Colonic mucosa (tissue), 4 donors: ENCODE measurements around the gene CALHM2. TPM values are rescaled to one million over a fixed set of nuclear protein-coding genes. Genes with fewer than 3 reads are reported as not detected.

Source experiments
- DNase-seq: peaks from one replicate; pipeline ENCODE4 v3.0.0-alpha.2; 2020
- H3K27ac ChIP-seq: fragments of 200-600 bp; one replicate; pipeline ENCODE4 v1.8.0; 2021
- H3K27me3 ChIP-seq: fragments of 200-600 bp; one replicate; pipeline ENCODE4 v1.8.0; 2021
- H3K36me3 ChIP-seq: fragments of 200-600 bp; one replicate; pipeline ENCODE4 v1.8.0; 2021
- H3K4me1 ChIP-seq: fragments of 200-600 bp; one replicate; pipeline ENCODE4 v1.8.0; 2021; ENCODE audit warnings: mild to moderate bottlenecking
- H3K4me3 ChIP-seq: fragments of 200-600 bp; one replicate; pipeline ENCODE4 v1.8.0; 2021
- H3K9ac ChIP-seq, 2 donors: one replicate each; pipeline ENCODE4 v1.7.0; 2013; ENCODE audit warnings: control low read depth in 2 of 2, low read depth in 2 of 2, low read length in 2 of 2
- H3K9me3 ChIP-seq: fragments of 200-600 bp; one replicate; pipeline ENCODE4 v1.8.0; 2021
- CTCF ChIP-seq: fragments of 200-600 bp; IDR thresholded peaks from one replicate; pipeline ENCODE4 v1.8.0; 2022; ENCODE audit warnings: antibody characterized with exemption, mild to moderate bottlenecking
- intact Hi-C: fragments of 100-400 bp; cut with DNase I; formaldehyde crosslinking; loops from one replicate; pipeline ENCODE4 v1.14.1; 2022
- total RNA-seq, 2 donors: library from RNA; stranded (reverse); fragmentation: NEBNext Ultra II Directional in 1 of 2; extraction: Animal tissue kit (Norgen Biotek cat#: 25700) in 1 of 2; gene quantifications; one replicate each; pipeline ENCODE4 v1.2.1, GENCODE V29; 2021
- donor health status: healthy.
- donor health status: DM: no; HTN: no; CAD: no.
- donor health status: DM: no; HTN: no; CAD: no.

Gene CALHM2
- total RNA-seq, 2 donors from 2014 or later = 3.5 to 8.0 TPM

- H3K4me3 ChIP-seq = no peak overlapping the region
- H3K4me1 ChIP-seq = no peaks in the 10 kb centered on the region
- H3K36me3 ChIP-seq = peaks cover 48% of the 10 kb centered on the region
- peak; percentile 75 for DNase-seq
- H3K27ac ChIP-seq = no peak overlapping the region
- no peak overlapping the region for H3K9ac ChIP-seq
- no peaks in the 10 kb centered on the region for H3K9me3 ChIP-seq
- H3K27me3 ChIP-seq = no peaks in the 10 kb centered on the region
- TF ChIP-seq CTCF = peak; percentile 66
- intact Hi-C loops = loop anchor here (10.0 kb wide), 1 partner anchor 178 kb away; no protein-coding TSS in a partner anchor
Measured at GRCh38 chr10:103416436-103417147, 35.6 kb downstream of the CALHM2 start.

GRCh38 chr10:103415581-103415980 is 36.6 kb downstream of the CALHM2 start:
- intact Hi-C loops = loop anchor here (10.0 kb wide), 1 partner anchor 179 kb away; no protein-coding TSS in a partner anchor
- DNase-seq = no peak
- H3K4me3 ChIP-seq = no peak overlapping the region
- no peaks in the 10 kb centered on the region for H3K27me3 ChIP-seq
- no peak overlapping the region for H3K27ac ChIP-seq
- H3K9me3 ChIP-seq = no peaks in the 10 kb centered on the region
- H3K36me3 ChIP-seq = peaks cover 42% of the 10 kb centered on the region
- H3K9ac ChIP-seq = no peak overlapping the region
- no peak for TF ChIP-seq CTCF
- H3K4me1 ChIP-seq = no peaks in the 10 kb centered on the region

GRCh38 chr10:103413564-103413963 is 38.6 kb downstream of the CALHM2 start:
- DNase-seq = no peak
- Histone ChIP-seq H3K9ac (no peak overlapping the region), H3K4me1 (no peaks in the 10 kb centered on the region), H3K27me3 (no peaks in the 10 kb centered on the region), H3K27ac (no peak overlapping the region), H3K36me3 (peaks cover 28% of the 10 kb centered on the region), H3K4me3 (no peak overlapping the region), H3K9me3 (no peaks in the 10 kb centered on the region)
- no peak for TF ChIP-seq CTCF
- intact Hi-C loops = loop anchor here (10.0 kb wide), 1 partner anchor 181 kb away; no protein-coding TSS in a partner anchor

- DNase-seq = no peak
- peak overlapping the region; percentile 95 for H3K4me3 ChIP-seq
- peaks cover 14% of the 10 kb centered on the region for H3K4me1 ChIP-seq
- no peak overlapping the region for H3K27ac ChIP-seq
- intact Hi-C loops = no loop called here
- H3K9me3 ChIP-seq = no peaks in the 10 kb centered on the region
- no peak for TF ChIP-seq CTCF
- no peaks in the 10 kb centered on the region for H3K27me3 ChIP-seq
- H3K9ac ChIP-seq = peak overlapping the region; percentile 90 to 96
- no peaks in the 10 kb centered on the region for H3K36me3 ChIP-seq
Measured at GRCh38 chr10:103397191-103397825, 54.9 kb downstream of the CALHM2 start.

- DNase-seq = no peak
- no peaks in the 10 kb centered on the region for H3K9me3 ChIP-seq
- H3K36me3 ChIP-seq = no peaks in the 10 kb centered on the region
- TF ChIP-seq CTCF = no peak
- intact Hi-C loops = no loop called here
- H3K27ac ChIP-seq = peak overlapping the region; percentile 56
- H3K4me1 ChIP-seq = peaks cover 14% of the 10 kb centered on the region
- no peaks in the 10 kb centered on the region for H3K27me3 ChIP-seq
- H3K4me3 ChIP-seq = peak overlapping the region; percentile 95
- H3K9ac ChIP-seq = peak overlapping the region; percentile 90 to 96
Measured at GRCh38 chr10:103396789-103397087, 55.4 kb downstream of the CALHM2 start.

Other genes with a start within 250 kb of the CALHM2 start
- not detected for gene RPEL1, start 206.5 kb downstream of the CALHM2 start, total RNA-seq
- 1 to 10 TPM in 1 of 2 donors, under 1 TPM in 1; 0.44 to 1.4 TPM for gene INA, start 175.2 kb downstream of the CALHM2 start, total RNA-seq
- gene PCGF6, start 101.2 kb downstream of the CALHM2 start, total RNA-seq = 1 to 10 TPM; 7.6 to 8.6 TPM
- 10 to 100 TPM in 1 of 2 donors, 1 to 10 TPM in 1; 5.5 to 10.3 TPM for gene TAF5, start 84.4 kb downstream of the CALHM2 start, total RNA-seq
- 100 to 1,000 TPM; 551 to 577 TPM for gene ATP5MK, start 55.9 kb downstream of the CALHM2 start, total RNA-seq
- 10 to 100 TPM; 14.9 to 33.6 TPM for gene PDCD11, start 55.7 kb downstream of the CALHM2 start, total RNA-seq
- gene CALHM1, start 6.5 kb upstream of the CALHM2 start, total RNA-seq = not detected
- not detected for gene CALHM3, start 26.9 kb upstream of the CALHM2 start, total RNA-seq
- gene NEURL1, start 41.3 kb upstream of the CALHM2 start, total RNA-seq = 10 to 100 TPM; 40.2 to 46.1 TPM